GM12872 (cell line): ENCODE results near the gene PDE6C.

Experiments
- CTCF ChIP-seq: IDR thresholded peaks from 3 replicates; pipeline ENCODE4 v1.5.1; 2011; ENCODE audit warnings: low read depth, mild to moderate bottlenecking, low read length, moderate library complexity; ENCODE audit not compliant: insufficient read depth

Gene PDE6C

GRCh38 chr10:93601146-93601773 is 11.1 kb upstream of the PDE6C start, which contains the start of gene RBP4:
Gene RBP4, minus strand, starts transcription at chr10:93601235. Its CDS starts 207 bp downstream, at chr10:93601028.
- TF ChIP-seq CTCF: no peak

- no peak for TF ChIP-seq CTCF
Observed at GRCh38 chr10:93601774-93602162, 10.6 kb upstream of the PDE6C start.

GRCh38 chr10:93603023-93603422 is 9.3 kb upstream of the PDE6C start:
- no peak for TF ChIP-seq CTCF

GRCh38 chr10:93604146-93604545 is 8.2 kb upstream of the PDE6C start:
- no peak for TF ChIP-seq CTCF

GRCh38 chr10:93608421-93608820 is 3.9 kb upstream of the PDE6C start:
- TF ChIP-seq CTCF: no peak

- TF ChIP-seq CTCF: no peak
Observed at GRCh38 chr10:93613126-93613525, 789 bp downstream of the PDE6C start.

- no peak for TF ChIP-seq CTCF
Observed at GRCh38 chr10:93614101-93614825, 1.9 kb downstream of the PDE6C start.
